GM10248 (cell line): ENCODE measurements around the gene FAM131B.
"Not testable (repeated sequence)": the region's sequence is repeated elsewhere in the genome, so short reads cannot be mapped to it uniquely, and the experiment has no call there.

Experiments used
- CTCF ChIA-PET: fragments of 300-600 bp; sonication (Branson Sonifier 250); formaldehyde crosslinking; extraction: SDS; loops from one replicate; lab custom pipeline; 2021; ENCODE audit warnings: antibody characterized with exemption; lab: Yijun Ruan, JAX
- POLR2A ChIA-PET: fragments of 350-650 bp; sonication (Branson Sonifier 250); formaldehyde crosslinking; extraction: SDS; loops from one replicate; lab custom pipeline; 2020; ENCODE audit warnings: antibody characterized with exemption; lab: Yijun Ruan, JAX
- DNase-seq: peaks from one replicate; pipeline ENCODE4 v3.0.0; 2012; ENCODE audit errors: extremely low spot score
- TF ChIP-seq, protein P1 (sequence below): IDR thresholded peaks from 2 replicates; pipeline ENCODE4 v1.5.1; 2012; ENCODE audit warnings: mild to moderate bottlenecking, low read depth; ENCODE audit errors: extremely low read depth, missing control alignments, control extremely low read depth

The FAM131B gene

DNA sequence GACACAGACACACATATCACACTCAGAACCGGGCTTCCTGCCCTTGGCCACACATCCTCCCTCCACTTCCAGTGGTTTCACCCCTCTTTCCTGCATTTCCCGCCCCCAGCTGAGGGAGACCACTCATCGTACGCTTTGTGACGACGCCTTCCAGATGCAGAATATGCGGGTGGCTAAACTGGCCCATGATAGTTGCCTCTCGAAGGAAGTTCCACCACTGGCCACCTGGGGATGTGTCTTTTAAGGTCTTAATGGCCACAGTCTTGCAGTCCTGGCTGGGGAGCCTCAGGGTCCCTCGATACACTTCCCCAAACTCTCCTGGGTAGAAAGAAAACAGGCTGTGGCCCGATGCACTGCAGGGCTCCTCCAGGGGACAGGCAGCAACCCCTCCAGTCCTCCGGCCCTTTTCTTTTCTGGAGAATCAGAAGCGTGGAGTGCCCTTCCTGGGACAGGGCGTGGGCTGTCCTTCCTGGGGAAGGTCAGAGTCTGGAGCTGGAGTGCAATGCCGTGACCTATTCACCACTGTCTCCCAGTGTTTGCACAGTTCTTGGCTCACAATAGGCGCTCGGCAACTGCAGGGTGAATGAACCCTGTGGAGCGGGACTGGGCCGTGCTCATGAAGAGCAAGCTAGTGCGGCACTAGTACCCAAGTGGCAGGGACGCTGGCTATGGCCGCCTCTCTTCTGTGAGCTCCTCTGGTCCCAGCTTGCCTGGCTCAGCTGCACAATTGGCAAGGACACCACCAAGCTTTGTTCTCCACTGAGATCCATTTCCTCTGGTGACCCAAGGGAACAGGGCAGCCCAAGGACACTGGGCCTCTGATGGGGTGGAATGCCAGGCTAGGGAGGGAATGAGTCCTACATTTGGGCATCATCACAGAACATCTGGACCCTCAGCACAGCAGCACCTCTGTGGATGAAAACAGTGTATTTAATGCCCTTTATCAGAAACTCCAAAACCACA, 33.0 kb upstream of the FAM131B start:
- ChIA-PET POLR2A (no interaction called here), CTCF (interaction anchor here (1.3 to 4.7 kb wide), 5 partner anchors 11 to 27 kb away, joined by 4 to 26 read pairs (median 6); no protein-coding TSS in a partner anchor)
- DNase-seq, result no peak
- TF ChIP-seq, protein P1, sequence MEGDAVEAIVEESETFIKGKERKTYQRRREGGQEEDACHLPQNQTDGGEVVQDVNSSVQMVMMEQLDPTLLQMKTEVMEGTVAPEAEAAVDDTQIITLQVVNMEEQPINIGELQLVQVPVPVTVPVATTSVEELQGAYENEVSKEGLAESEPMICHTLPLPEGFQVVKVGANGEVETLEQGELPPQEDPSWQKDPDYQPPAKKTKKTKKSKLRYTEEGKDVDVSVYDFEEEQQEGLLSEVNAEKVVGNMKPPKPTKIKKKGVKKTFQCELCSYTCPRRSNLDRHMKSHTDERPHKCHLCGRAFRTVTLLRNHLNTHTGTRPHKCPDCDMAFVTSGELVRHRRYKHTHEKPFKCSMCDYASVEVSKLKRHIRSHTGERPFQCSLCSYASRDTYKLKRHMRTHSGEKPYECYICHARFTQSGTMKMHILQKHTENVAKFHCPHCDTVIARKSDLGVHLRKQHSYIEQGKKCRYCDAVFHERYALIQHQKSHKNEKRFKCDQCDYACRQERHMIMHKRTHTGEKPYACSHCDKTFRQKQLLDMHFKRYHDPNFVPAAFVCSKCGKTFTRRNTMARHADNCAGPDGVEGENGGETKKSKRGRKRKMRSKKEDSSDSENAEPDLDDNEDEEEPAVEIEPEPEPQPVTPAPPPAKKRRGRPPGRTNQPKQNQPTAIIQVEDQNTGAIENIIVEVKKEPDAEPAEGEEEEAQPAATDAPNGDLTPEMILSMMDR, result no peak

DNA sequence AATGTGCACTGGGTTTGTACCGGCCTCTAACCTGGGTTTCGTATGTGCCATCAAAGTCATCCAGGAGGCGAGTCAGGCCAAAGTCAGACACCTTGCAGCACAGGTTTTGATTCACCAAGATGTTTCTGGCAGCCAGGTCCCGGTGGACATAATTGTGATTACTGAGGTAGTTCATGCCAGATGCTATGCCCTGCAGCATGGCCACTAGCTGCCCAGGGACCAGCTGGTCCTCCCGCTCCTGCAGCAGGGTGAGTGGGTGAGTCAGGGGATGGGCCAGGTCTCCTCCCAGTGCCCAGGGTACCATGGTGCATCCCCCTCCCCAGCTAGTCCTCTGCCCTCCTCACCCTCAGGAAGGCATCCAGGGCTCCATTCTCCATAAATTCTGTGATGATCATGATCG, 32.3 kb upstream of the FAM131B start:
- TF ChIP-seq, protein P1, result no peak
- POLR2A ChIA-PET, result interaction anchor here (0.7 kb wide), 1 partner anchor 626 kb away, joined by 4 read pairs; no protein-coding TSS in a partner anchor
- DNase-seq, result no peak
- CTCF ChIA-PET, result interaction anchor here (1.3 to 4.7 kb wide), 4 partner anchors 10 to 26 kb away, joined by 4 to 26 read pairs (median 6); no protein-coding TSS in a partner anchor

DNA sequence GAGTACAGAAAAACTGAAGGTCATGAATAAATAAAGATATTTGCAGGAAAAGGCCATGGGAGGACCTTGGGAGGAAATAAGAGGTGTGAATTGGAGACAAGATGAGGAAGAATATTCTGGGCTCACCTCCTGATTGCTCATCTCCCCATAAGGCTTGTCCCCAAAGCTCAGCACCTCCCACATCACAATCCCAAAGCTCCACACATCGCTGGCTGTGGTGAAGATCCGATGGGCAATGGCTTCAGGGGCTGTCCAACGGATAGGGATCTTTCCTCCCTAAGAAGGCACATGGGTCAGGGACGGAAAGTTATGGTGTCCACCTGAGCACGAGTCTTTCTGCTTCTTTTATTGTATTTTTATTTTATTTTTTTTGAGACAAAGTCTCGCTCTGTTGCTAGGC, 31.6 kb upstream of the FAM131B start:
- DNase-seq, result no peak
- ChIA-PET CTCF (interaction anchor here (1.3 to 1.4 kb wide), 2 partner anchors 10 to 14 kb away, joined by 4 to 6 read pairs; no protein-coding TSS in a partner anchor), POLR2A (interaction anchor here (0.7 kb wide), 1 partner anchor 626 kb away, joined by 4 read pairs; no protein-coding TSS in a partner anchor)
- TF ChIP-seq, protein P1, result no peak

DNA sequence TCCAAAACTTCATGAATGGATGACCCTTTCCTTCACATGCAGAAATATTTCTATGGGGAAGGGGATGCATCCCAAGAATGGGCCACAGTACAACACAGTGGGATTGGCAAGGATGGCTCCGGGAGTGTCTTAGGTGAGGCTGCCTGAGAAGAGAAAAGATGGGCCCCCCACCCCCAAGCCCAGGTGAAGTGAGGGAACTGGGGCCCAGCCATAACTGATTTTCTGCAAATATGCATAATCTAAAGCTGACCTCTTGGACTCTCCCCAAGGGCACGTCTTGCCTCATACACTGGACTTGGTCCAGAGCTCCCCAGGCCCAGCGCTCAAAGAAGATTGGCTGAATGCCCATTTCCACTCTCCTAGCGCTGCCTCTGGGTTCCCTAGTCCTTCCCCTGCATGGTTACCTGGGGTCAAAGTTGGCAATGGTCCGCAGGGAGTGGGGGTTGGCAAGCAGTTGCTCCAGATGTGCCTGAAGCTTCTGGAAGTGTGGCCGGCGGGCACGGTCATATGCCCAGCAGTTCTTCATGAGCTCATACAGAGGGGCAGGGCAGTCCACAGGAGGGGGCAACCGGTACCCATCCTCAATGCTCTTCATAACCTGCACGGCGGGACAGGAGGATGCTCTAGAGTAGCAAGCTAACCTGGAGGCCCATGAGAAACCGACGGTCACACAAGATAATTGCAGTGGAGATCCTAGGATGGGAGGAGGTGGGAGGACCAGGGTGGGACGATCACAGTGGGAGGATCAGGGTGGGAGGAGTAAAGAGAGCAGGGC, 30.9 kb upstream of the FAM131B start:
- DNase-seq, result no peak
- TF ChIP-seq, protein P1, result no peak
- ChIA-PET CTCF (interaction anchor here (0.9 to 2.4 kb wide), 5 partner anchors 9 to 153 kb away, joined by 3 to 7 read pairs (median 6); no protein-coding TSS in a partner anchor), POLR2A (no interaction called here)

DNA sequence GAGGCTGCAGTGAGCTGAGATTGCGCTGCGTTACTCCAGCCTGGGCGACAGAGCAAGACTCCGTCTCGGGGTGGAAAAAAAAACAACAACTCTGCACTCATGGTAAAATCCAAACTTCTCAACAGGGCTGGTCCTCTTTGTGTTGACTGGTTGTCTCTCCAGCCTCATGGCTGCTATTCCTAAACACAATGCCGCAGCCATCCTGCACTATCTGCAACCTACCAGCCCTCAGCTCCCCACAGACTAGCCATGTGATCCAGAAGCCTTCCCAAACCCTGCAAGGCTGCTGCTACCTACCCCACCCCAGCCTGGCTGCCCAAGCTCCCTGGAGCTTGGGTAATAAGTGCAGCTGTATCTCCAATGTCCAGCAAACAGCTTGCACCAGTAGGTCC, 30.4 kb upstream of the FAM131B start:
- ChIA-PET CTCF (interaction anchor here (0.9 to 2.4 kb wide), 4 partner anchors 8 to 153 kb away, joined by 3 to 7 read pairs (median 5); no protein-coding TSS in a partner anchor), POLR2A (interaction anchor here (0.6 kb wide), 1 partner anchor 16 kb away, joined by 4 read pairs; the partner anchor contains the start of gene EPHA1)
- TF ChIP-seq, protein P1, result no peak
- no peak for DNase-seq

DNA sequence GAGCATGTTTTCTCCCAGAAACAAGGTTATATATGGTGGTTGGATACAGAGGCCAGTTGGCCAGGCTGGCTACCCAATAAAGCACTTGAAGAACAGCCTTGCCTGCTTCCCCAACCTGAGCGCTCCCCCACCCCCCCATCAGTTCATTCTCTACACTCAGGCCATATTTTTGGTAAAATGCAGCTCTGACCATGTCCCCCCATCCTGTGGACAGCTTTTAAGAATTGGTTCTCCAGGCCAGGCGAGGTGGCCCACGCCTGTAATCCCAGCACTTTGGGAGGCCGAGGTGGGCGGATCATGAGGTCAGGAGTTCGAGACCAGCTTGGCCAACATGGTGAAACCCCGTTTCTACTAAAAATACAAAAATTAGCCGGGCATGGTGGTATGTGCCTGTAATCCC, 29.9 kb upstream of the FAM131B start:
- ChIA-PET POLR2A (interaction anchor here (0.6 kb wide), 1 partner anchor 16 kb away, joined by 4 read pairs; the partner anchor contains the start of gene EPHA1), CTCF (interaction anchor here (1.3 to 2.4 kb wide), 3 partner anchors 12 to 152 kb away, joined by 3 to 7 read pairs (median 6); no protein-coding TSS in a partner anchor)
- not testable (repeated sequence) for DNase-seq
